AG04449 (cell line): Measurements from ENCODE around the gene GNPAT.

Source experiments
- CTCF ChIA-PET: fragments of 350-600 bp; formaldehyde crosslinking; extraction: SDS; loops from one replicate; lab custom pipeline; 2021; ENCODE audit warnings: antibody characterized with exemption; lab: Yijun Ruan, JAX
- POLR2A ChIA-PET: fragments of 400-600, 350-600 bp; formaldehyde crosslinking; extraction: SDS; loops from one replicate; lab custom pipeline; 2020; ENCODE audit warnings: antibody characterized with exemption, inconsistent platforms; lab: Yijun Ruan, JAX
- DNase-seq: peaks from one replicate; pipeline ENCODE4 v3.0.0-alpha.2; 2010; ENCODE audit warnings: low read depth, low spot score
- H3K4me3 ChIP-seq: 2 replicates; pipeline ENCODE4 v1.5.1; 2011; ENCODE audit warnings: low read depth, mild to moderate bottlenecking, control low read depth, low read length
- CTCF ChIP-seq: IDR thresholded peaks from one replicate; pipeline ENCODE4 v1.5.1; 2011; ENCODE audit warnings: mild to moderate bottlenecking, moderate library complexity, low read length, control low read depth, inconsistent platforms; ENCODE audit not compliant: insufficient read depth; ENCODE audit errors: missing control alignments

Gene GNPAT

GRCh38 chr1:231236938-231237337, 4.1 kb upstream of the GNPAT start:
- no peak overlapping the region for H3K4me3 ChIP-seq
- DNase-seq, result no peak
- ChIA-PET POLR2A (no interaction called here), CTCF (no interaction called here)
- no peak for TF ChIP-seq CTCF

GRCh38 chr1:231238298-231238697, 2.7 kb upstream of the GNPAT start:
- POLR2A ChIA-PET, result no interaction called here
- CTCF ChIA-PET, result no interaction called here
- DNase-seq, result no peak
- TF ChIP-seq CTCF, result no peak
- no peak overlapping the region for H3K4me3 ChIP-seq

- CTCF ChIA-PET, result interaction anchor here (1.6 kb wide), 1 partner anchor 30 kb away, joined by 6 read pairs; no protein-coding TSS in a partner anchor
- no peak for TF ChIP-seq CTCF
- peak overlapping the region; percentile 91 for H3K4me3 ChIP-seq
- DNase-seq, result no peak
- POLR2A ChIA-PET, result no interaction called here
These were observed 505 bp upstream of the GNPAT start for GRCh38 chr1:231240531-231240882.

DNA sequence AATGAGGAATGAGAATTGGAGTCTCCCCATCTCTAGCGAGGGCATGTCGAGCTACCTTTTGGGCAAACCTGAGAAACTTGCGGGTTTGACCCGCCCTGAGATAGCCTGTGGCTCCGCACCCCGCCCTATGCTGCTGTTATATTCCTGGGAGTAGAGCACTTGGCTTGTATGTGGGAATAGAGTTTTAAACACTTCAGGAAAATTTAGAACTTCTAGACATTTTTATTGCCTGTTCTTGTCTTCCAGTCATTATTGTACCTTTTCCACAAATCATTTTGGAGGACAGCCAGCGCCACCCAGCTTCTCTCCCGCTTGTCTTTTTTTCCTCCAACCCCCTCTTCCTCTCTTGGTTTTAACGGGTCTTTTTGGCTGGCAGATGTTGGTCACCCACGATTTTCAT, 738 bp downstream of the GNPAT start:
- CTCF ChIA-PET, result interaction anchor here (0.9 to 1.4 kb wide), 2 partner anchors 9 to 327 kb away, joined by 3 read pairs; no protein-coding TSS in a partner anchor
- no peak for DNase-seq
- no peak for TF ChIP-seq CTCF
- POLR2A ChIA-PET, result no interaction called here
- H3K4me3 ChIP-seq, result peak overlapping the region; percentile 91

DNA sequence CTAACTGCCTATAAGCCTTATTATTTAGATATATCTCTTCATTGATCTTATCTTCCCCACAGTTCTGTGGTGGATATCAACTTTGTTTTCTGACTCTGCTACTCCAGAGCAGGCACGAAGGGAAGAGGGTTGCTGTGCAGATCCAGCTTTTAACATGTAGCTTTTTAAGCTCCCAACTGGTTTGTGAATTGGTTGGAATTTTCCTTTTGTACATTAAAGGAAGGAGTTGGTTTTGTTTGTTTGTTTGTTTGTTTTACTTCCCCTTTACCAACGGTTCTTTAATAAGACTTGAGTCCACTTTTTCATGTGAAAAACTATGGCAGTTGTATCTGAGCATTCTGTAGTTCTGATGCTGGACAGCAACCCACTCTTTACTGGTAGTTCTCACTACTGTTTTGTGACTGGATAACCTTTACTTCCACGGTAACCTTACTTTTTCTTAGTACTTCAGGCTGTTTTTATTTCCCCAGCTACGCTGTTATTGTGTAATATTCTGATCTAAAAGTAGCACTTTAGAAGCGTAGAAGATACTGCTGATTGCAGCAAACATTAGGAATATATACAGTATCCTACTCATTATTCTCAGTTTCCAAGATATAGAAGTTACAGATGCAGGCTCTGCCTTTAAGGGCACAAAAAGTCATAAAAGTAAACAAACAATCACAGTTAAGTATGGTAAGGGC, 1.6 kb downstream of the GNPAT start:
- no peak for TF ChIP-seq CTCF
- peak overlapping the region; percentile 91 for H3K4me3 ChIP-seq
- no peak for DNase-seq
- POLR2A ChIA-PET, result no interaction called here
- CTCF ChIA-PET, result interaction anchor here (1.4 kb wide), 1 partner anchor 8 kb away, joined by 3 read pairs; no protein-coding TSS in a partner anchor

DNA sequence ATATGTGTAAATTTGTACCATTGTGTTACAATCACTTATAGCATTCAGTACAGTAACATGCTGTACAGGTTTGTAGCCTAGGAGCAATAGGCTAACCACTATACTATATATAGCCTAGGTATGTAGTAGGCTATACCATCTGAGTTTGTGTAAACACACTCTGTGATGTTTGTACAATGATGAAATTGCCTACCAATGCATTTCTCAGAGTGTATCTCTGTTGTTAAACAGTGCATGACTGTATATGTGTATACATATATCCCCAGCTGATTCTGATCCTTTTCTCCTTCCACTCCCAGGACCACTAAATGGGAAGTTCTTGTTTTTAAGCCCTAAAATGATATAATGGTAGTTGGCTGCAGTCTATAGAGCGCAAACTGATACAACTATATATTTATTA, 7.8 kb downstream of the GNPAT start:
- TF ChIP-seq CTCF, result no peak
- DNase-seq, result no peak
- ChIA-PET POLR2A (no interaction called here), CTCF (no interaction called here)
- no peak overlapping the region for H3K4me3 ChIP-seq
